RCC 7860 (cell line): ENCODE results near the gene SLC9C1.

Experiments
- DNase-seq: peaks from one replicate; pipeline ENCODE4 v3.0.0-alpha.2; 2015; ENCODE audit warnings: low spot score
- FAIRE-seq: peaks from 2 replicates; lab custom pipeline; 2012; peaks lifted over from hg19 to GRCh38; lab: Jason Lieb, UNC

The SLC9C1 gene

GRCh38 chr3:112293368-112294321 is at the start of gene SLC9C1:
SLC9C1 (minus strand) TSS chr3:112294216; CDS start chr3:112286791, 7,425 bp downstream.
- peak; percentile 40 for DNase-seq
- FAIRE-seq: peak; percentile 69

GRCh38 chr3:112341386-112341785 is 47.4 kb upstream of the SLC9C1 start:
- FAIRE-seq (no peak), DNase-seq (no peak)

- FAIRE-seq (no peak), DNase-seq (no peak)
These were observed 45.6 kb upstream of the SLC9C1 start for GRCh38 chr3:112339609-112340008.

- DNase-seq: no peak
- FAIRE-seq: no peak
These were observed 45.1 kb upstream of the SLC9C1 start for GRCh38 chr3:112339134-112339533.

GRCh38 chr3:112338727-112339056 is 44.7 kb upstream of the SLC9C1 start:
- FAIRE-seq: no peak
- DNase-seq: no peak

- DNase-seq (no peak), FAIRE-seq (no peak)
These were observed 44.2 kb upstream of the SLC9C1 start for GRCh38 chr3:112338021-112338726.

GRCh38 chr3:112335434-112335781 is 41.4 kb upstream of the SLC9C1 start:
- no peak for FAIRE-seq
- no peak for DNase-seq

GRCh38 chr3:112334691-112335433 is 40.8 kb upstream of the SLC9C1 start:
- FAIRE-seq (no peak), DNase-seq (no peak)

GRCh38 chr3:112333381-112334317 is 39.6 kb upstream of the SLC9C1 start:
- DNase-seq: no peak
- no peak for FAIRE-seq

- DNase-seq (no peak), FAIRE-seq (no peak)
These were observed 39.0 kb upstream of the SLC9C1 start, which contains the start of gene CD200 for GRCh38 chr3:112333002-112333380. CD200 (plus strand) TSS chr3:112333156; CDS start chr3:112333213, 57 bp downstream.

GRCh38 chr3:112331851-112332250 is 37.8 kb upstream of the SLC9C1 start:
- DNase-seq: no peak
- no peak for FAIRE-seq

- FAIRE-seq (peak; percentile 80), DNase-seq (peak; percentile 67)
These were observed 33.4 kb upstream of the SLC9C1 start for GRCh38 chr3:112327371-112327951.

GRCh38 chr3:112321867-112322652 is 28.0 kb upstream of the SLC9C1 start:
- DNase-seq (no peak), FAIRE-seq (no peak)

- FAIRE-seq (no peak), DNase-seq (no peak)
These were observed 26.7 kb upstream of the SLC9C1 start for GRCh38 chr3:112320691-112321090.

- FAIRE-seq: no peak
- no peak for DNase-seq
These were observed 25.7 kb upstream of the SLC9C1 start for GRCh38 chr3:112319516-112320276.

- FAIRE-seq (no peak), DNase-seq (no peak)
These were observed 21.8 kb upstream of the SLC9C1 start for GRCh38 chr3:112315791-112316190.

- DNase-seq: no peak
- no peak for FAIRE-seq
These were observed 20.6 kb upstream of the SLC9C1 start for GRCh38 chr3:112314649-112315048.

- FAIRE-seq: no peak
- no peak for DNase-seq
These were observed 14.3 kb upstream of the SLC9C1 start for GRCh38 chr3:112308151-112308911.
